Endodermal cell (in vitro differentiated cells): ENCODE data around the gene CYBC1. TPM values are rescaled to one million over a fixed set of nuclear protein-coding genes. Genes with fewer than 3 reads are reported as not detected.

Experiments
- DNase-seq: peaks from one replicate; pipeline ENCODE4 v3.0.0-alpha.2; 2017
- H3K27ac ChIP-seq: 2 replicates; pipeline ENCODE4 v1.5.1; 2013; ENCODE audit warnings: mild to moderate bottlenecking, low read depth, low read length, moderate library complexity
- H3K27me3 ChIP-seq: 2 replicates; pipeline ENCODE4 v1.6.1; 2013; ENCODE audit warnings: mild to moderate bottlenecking, low read length, moderate library complexity; ENCODE audit not compliant: insufficient read depth, control insufficient read depth, poor library complexity, severe bottlenecking
- H3K36me3 ChIP-seq: 2 replicates; pipeline ENCODE4 v1.7.0; 2013; ENCODE audit warnings: mild to moderate bottlenecking, low read length, moderate library complexity; ENCODE audit not compliant: control insufficient read depth, insufficient read depth
- H3K4me1 ChIP-seq: one replicate; pipeline ENCODE4 v1.7.0; 2013; ENCODE audit warnings: low read length; ENCODE audit not compliant: control insufficient read depth, insufficient read depth
- H3K4me3 ChIP-seq: 2 replicates; pipeline ENCODE4 v1.5.1; 2013; ENCODE audit warnings: mild to moderate bottlenecking, low read length, moderate library complexity
- H3K9ac ChIP-seq: 2 replicates; pipeline ENCODE4 v1.6.1; 2013; ENCODE audit warnings: mild to moderate bottlenecking, low read length, moderate library complexity; ENCODE audit not compliant: poor library complexity, severe bottlenecking; ENCODE audit errors: extremely low read depth
- H3K9me3 ChIP-seq: 2 replicates; pipeline ENCODE4 v1.6.1; 2013; ENCODE audit warnings: mild to moderate bottlenecking, low read length, moderate library complexity; ENCODE audit not compliant: control insufficient read depth
- H3K27ac Mint-ChIP-seq: 2 replicates; pipeline ENCODE4 v1.8.0; 2020; ENCODE audit warnings: mixed read lengths
- H3K27me3 Mint-ChIP-seq: 2 replicates; pipeline ENCODE4 v1.8.0; 2021; ENCODE audit warnings: mild to moderate bottlenecking, mixed read lengths; ENCODE audit not compliant: insufficient read depth
- H3K36me3 Mint-ChIP-seq: 2 replicates; pipeline ENCODE4 v1.8.0; 2020; ENCODE audit warnings: low read depth, mixed read lengths
- H3K4me1 Mint-ChIP-seq: 2 replicates; pipeline ENCODE4 v1.8.0; 2020; ENCODE audit warnings: mixed read lengths
- H3K4me3 Mint-ChIP-seq: 2 replicates; pipeline ENCODE4 v1.8.0; 2020; ENCODE audit warnings: mild to moderate bottlenecking, moderate library complexity, mixed read lengths
- H3K9me3 Mint-ChIP-seq: 2 replicates; pipeline ENCODE4 v1.8.0; 2020; ENCODE audit warnings: mild to moderate bottlenecking, mixed read lengths
- WGBS, 2 experiments: methylation state at CpG; one replicate each; pipeline versions ENCODE4 v1.1.5 to v1.1.7; 2013; ENCODE audit warnings: missing lambda C conversion rate in 2 of 2, mixed read lengths in 1 of 2; ENCODE audit not compliant: insufficient coverage in 1 of 2, insufficient read length in 1 of 2; 5-methylcytosine and 5-hydroxymethylcytosine counted together
- total RNA-seq, 2 donors: library from RNA; stranded (reverse); fragmentation: NEBNext Ultra II Directional in 1 of 2; extraction: Animal tissue kit (Norgen Biotek cat#: 25700) in 1 of 2; gene quantifications; 2 replicates in 1 of 2; 3 replicates in 1 of 2; pipeline ENCODE4 v1.2.1, GENCODE V29; 2021
- TF ChIP-seq, protein P1 (sequence below): fragments of 200-600 bp; sonication (generic); conservative IDR thresholded peaks from 2 replicates; pipeline ENCODE4 v1.5.0; 2021; ENCODE audit warnings: antibody characterized with exemption, mild to moderate bottlenecking

Gene CYBC1
- total RNA-seq, 2 donors from 2014 or later, result 71.2 to 88.5 TPM

DNA sequence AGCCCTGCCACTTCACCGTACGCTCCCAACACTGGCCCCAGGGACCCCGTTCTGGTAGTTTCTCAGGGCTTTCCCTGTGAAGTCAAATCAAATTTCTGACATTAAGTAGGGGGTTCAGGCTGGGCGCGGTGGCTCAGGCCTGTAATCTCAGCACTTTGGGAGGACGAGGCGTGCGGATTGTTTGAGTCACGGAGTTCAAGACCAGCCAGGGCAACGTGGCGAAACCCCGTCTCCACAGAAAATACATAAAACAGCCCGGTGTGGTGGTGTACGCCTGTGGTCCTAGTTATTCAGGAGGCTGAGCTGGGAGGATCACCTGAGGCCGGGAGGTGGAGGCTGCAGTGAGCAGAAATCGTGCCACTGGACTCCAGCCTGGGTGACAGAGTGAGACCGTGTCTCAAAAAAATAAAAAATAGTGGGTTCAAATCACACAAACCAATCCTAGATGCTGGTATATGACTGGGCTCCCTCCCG lies 632 bp downstream of the CYBC1 start:
- H3K36me3 Mint-ChIP-seq, result peaks cover 6% of the 10 kb centered on the region
- H3K9ac ChIP-seq, result peak overlapping the region; percentile 86
- peaks cover 5% of the 10 kb centered on the region for H3K4me1 ChIP-seq
- peak overlapping the region; percentile 92 for H3K4me3 ChIP-seq
- peak overlapping the region; percentile 74 for H3K4me3 Mint-ChIP-seq
- H3K27me3 ChIP-seq, result no peaks in the 10 kb centered on the region
- peak overlapping the region; percentile 26 for H3K27ac Mint-ChIP-seq
- DNase-seq, result no peak
- WGBS, 2 experiments, result 80 to 85% methylated on average over 17 to 18 of the region's 18 CpGs
- TF ChIP-seq, protein P1, sequence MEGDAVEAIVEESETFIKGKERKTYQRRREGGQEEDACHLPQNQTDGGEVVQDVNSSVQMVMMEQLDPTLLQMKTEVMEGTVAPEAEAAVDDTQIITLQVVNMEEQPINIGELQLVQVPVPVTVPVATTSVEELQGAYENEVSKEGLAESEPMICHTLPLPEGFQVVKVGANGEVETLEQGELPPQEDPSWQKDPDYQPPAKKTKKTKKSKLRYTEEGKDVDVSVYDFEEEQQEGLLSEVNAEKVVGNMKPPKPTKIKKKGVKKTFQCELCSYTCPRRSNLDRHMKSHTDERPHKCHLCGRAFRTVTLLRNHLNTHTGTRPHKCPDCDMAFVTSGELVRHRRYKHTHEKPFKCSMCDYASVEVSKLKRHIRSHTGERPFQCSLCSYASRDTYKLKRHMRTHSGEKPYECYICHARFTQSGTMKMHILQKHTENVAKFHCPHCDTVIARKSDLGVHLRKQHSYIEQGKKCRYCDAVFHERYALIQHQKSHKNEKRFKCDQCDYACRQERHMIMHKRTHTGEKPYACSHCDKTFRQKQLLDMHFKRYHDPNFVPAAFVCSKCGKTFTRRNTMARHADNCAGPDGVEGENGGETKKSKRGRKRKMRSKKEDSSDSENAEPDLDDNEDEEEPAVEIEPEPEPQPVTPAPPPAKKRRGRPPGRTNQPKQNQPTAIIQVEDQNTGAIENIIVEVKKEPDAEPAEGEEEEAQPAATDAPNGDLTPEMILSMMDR, result no peak
- peaks cover 33% of the 10 kb centered on the region for H3K9me3 Mint-ChIP-seq
- H3K4me1 Mint-ChIP-seq, result peaks cover 5% of the 10 kb centered on the region
- peaks cover 4% of the 10 kb centered on the region for H3K27me3 Mint-ChIP-seq
- H3K27ac ChIP-seq, result peak overlapping the region; percentile 72
- peaks cover 4% of the 10 kb centered on the region for H3K36me3 ChIP-seq
- peaks cover 12% of the 10 kb centered on the region for H3K9me3 ChIP-seq

DNA sequence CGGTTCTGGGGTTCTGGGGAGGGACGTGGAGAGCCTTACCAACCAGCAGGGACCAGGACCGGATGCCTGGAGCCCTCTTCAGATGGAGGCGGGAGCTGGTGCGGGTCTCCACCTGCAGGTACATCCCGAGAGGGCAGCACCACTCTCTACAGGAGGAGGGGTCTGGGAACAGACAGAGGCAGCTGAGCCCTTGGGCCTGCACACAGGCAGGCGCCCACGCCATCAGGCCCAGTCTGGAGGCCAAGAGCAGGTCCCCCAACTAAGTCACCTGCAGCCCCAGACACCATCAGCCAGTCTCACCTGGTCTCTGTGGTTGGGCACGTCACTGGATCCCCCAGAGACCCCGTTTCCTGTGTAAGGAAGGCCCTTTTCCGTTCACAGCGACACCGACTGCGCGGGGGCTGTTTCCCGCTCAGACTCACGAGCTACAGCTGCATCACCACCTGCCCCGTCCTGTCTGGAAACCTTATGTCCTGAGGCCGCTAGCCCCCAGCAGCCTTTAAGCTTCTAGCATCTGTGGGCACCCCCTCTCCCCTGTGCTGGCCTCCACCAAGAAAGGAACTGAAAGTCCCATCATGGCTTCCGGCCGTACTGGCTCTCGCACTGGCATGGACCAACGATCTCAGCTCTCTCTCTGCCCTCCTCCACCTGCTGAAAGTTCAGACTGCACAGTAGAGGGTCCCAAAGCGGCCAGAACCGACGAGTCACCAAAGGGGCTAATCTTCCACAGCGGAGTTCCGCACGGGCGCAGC lies 1.2 kb downstream of the CYBC1 start:
- Histone ChIP-seq H3K9ac (no peak overlapping the region), H3K27ac (no peak overlapping the region), H3K36me3 (peaks cover 7% of the 10 kb centered on the region), H3K27me3 (no peaks in the 10 kb centered on the region), H3K4me3 (peak overlapping the region; percentile 92), H3K9me3 (peaks cover 12% of the 10 kb centered on the region), H3K4me1 (peaks cover 5% of the 10 kb centered on the region)
- Mint-ChIP-seq H3K4me3 (peak overlapping the region; percentile 74), H3K27me3 (peaks cover 4% of the 10 kb centered on the region), H3K27ac (peak overlapping the region; percentile 26), H3K36me3 (peaks cover 6% of the 10 kb centered on the region), H3K4me1 (peaks cover 5% of the 10 kb centered on the region), H3K9me3 (peaks cover 32% of the 10 kb centered on the region)
- 92 to 95% methylated on average over 17 to 30 of the region's 30 CpGs for WGBS, 2 experiments
- TF ChIP-seq, protein P1, result peak; percentile 41
- peak; percentile 82 for DNase-seq

DNA sequence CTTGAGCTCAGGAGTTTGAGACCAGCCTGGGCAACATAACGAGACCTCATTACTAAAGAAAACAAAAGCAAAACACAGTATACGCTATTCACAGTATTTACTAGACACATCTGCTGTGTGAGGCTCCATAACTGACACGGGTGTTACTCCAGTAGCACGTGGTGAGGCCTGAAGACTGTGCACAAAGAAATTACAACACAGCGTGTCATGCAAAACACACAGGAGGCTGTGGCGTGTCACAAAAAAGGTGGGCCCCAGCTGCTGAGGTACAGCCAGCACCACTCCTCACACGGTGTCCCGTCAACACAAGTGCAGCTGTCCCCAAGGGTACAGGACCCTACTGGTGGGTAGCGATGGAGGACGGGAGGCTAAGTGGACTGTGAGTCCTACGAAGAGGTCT lies 2.7 kb downstream of the CYBC1 start:
- no peak for DNase-seq
- Mint-ChIP-seq H3K4me1 (peaks cover 5% of the 10 kb centered on the region), H3K4me3 (no peak overlapping the region), H3K36me3 (peaks cover 11% of the 10 kb centered on the region), H3K27ac (no peak overlapping the region), H3K9me3 (peaks cover 18% of the 10 kb centered on the region), H3K27me3 (peaks cover 4% of the 10 kb centered on the region)
- H3K4me3 ChIP-seq, result no peak overlapping the region
- H3K4me1 ChIP-seq, result peaks cover 5% of the 10 kb centered on the region
- H3K27me3 ChIP-seq, result no peaks in the 10 kb centered on the region
- no peak overlapping the region for H3K9ac ChIP-seq
- H3K27ac ChIP-seq, result no peak overlapping the region
- H3K36me3 ChIP-seq, result peaks cover 10% of the 10 kb centered on the region
- TF ChIP-seq, protein P1, result no peak
- WGBS, 2 experiments, result 97% methylated on average over 9 to 11 of the region's 11 CpGs
- peaks cover 12% of the 10 kb centered on the region for H3K9me3 ChIP-seq
